IMR-90 (cell line): ENCODE data around the gene CHMP3. TPM values are rescaled to one million over a fixed set of nuclear protein-coding genes. Genes with fewer than 3 reads are reported as not detected.
A peak's percentile ranks its signal among the peaks of the same experiment; 100 is the strongest.

ENCODE experiments used
- ATAC-seq: fragments of 200-7000 bp; cut with Tn5 transposase; 2 replicates; pipeline ENCODE4 v1.9.1; 2020; ENCODE audit warnings: low read depth, mild to moderate bottlenecking, moderate library complexity
- BruUV-seq: library from RNA; stranded (reverse); fragments of 400-500 nt; replicated peaks from 2 replicates; lab custom pipeline; 2021; lab: Mats Ljungman, UMichigan
- CTCF ChIA-PET: fragments of 300-600 bp; formaldehyde crosslinking; extraction: SDS; loops from one replicate; lab custom pipeline; 2021; ENCODE audit warnings: antibody characterized with exemption; lab: Yijun Ruan, JAX
- POLR2A ChIA-PET: fragments of 300-600 bp; sonication (Branson Sonifier 250); formaldehyde crosslinking; loops from one replicate; lab custom pipeline; 2022; ENCODE audit warnings: antibody characterized with exemption; ENCODE audit not compliant: unreplicated experiment; lab: Charles Lee
- DNase-seq: peaks from one replicate; pipeline ENCODE4 v3.0.0; 2013
- H2AFZ ChIP-seq: replicated peaks from 2 replicates; pipeline ENCODE3; 2013; ENCODE audit warnings: low read length, mild to moderate bottlenecking; ENCODE audit not compliant: poor library complexity
- H2AK5ac ChIP-seq: 2 replicates; pipeline ENCODE4 v1.6.1; 2013; ENCODE audit warnings: low read depth, low read length, inconsistent platforms
- H2AK9ac ChIP-seq: replicated peaks from 2 replicates; pipeline ENCODE3; 2013; ENCODE audit warnings: mild to moderate bottlenecking, low read depth, low read length, moderate library complexity; ENCODE audit not compliant: poor library complexity
- H2BK120ac ChIP-seq: 2 replicates; pipeline ENCODE4 v1.6.1; 2013; ENCODE audit warnings: low read depth, low read length, inconsistent platforms
- H2BK15ac ChIP-seq: 3 replicates; pipeline ENCODE4 v1.6.1; 2013; ENCODE audit warnings: low read depth, low read length, inconsistent platforms
- H2BK20ac ChIP-seq: 2 replicates; pipeline ENCODE4 v1.6.1; 2013; ENCODE audit warnings: low read depth, mild to moderate bottlenecking, inconsistent platforms, low read length, moderate library complexity
- H2BK5ac ChIP-seq: 2 replicates; pipeline ENCODE4 v1.6.1; 2013; ENCODE audit warnings: mild to moderate bottlenecking, low read depth, low read length, inconsistent platforms; ENCODE audit not compliant: poor library complexity, severe bottlenecking
- H3K14ac ChIP-seq: replicated peaks from 2 replicates; pipeline ENCODE4 v1.6.1; 2013; ENCODE audit warnings: low read depth, low read length, inconsistent platforms
- H3K18ac ChIP-seq: 2 replicates; pipeline ENCODE4 v1.6.1; 2013; ENCODE audit warnings: low read depth, low read length, control low read depth
- H3K23ac ChIP-seq: 2 replicates; pipeline ENCODE4 v1.6.1; 2013; ENCODE audit warnings: low read depth, low read length, inconsistent platforms
- H3K27ac ChIP-seq: 2 replicates; pipeline ENCODE4 v1.5.1; 2013; ENCODE audit warnings: mild to moderate bottlenecking, control low read depth, low read length; ENCODE audit not compliant: insufficient read depth
- H3K27me3 ChIP-seq: 2 replicates; pipeline ENCODE4 v1.6.1; 2013; ENCODE audit warnings: low read length; ENCODE audit not compliant: control insufficient read depth, insufficient read depth
- H3K36me3 ChIP-seq: 2 replicates; pipeline ENCODE4 v1.6.1; 2013; ENCODE audit warnings: low read length, mixed read lengths; ENCODE audit not compliant: control insufficient read depth, insufficient read depth
- H3K4ac ChIP-seq: 2 replicates; pipeline ENCODE4 v1.6.1; 2013; ENCODE audit warnings: low read depth, low read length, inconsistent platforms
- H3K4me1 ChIP-seq: 2 replicates; pipeline ENCODE4 v1.6.1; 2013; ENCODE audit warnings: low read length, mixed read lengths; ENCODE audit not compliant: control insufficient read depth, insufficient read depth
- H3K4me2 ChIP-seq: 2 replicates; pipeline ENCODE4 v1.6.1; 2013; ENCODE audit warnings: low read depth, mild to moderate bottlenecking, control low read depth, low read length, moderate library complexity
- H3K4me3 ChIP-seq: 2 replicates; pipeline ENCODE4 v1.5.1; 2013; ENCODE audit warnings: low read depth, mild to moderate bottlenecking, control low read depth, low read length, moderate library complexity; ENCODE audit not compliant: insufficient read depth
- H3K56ac ChIP-seq: 2 replicates; pipeline ENCODE4 v1.6.1; 2013; ENCODE audit warnings: low read length, inconsistent platforms; ENCODE audit not compliant: insufficient read depth; ENCODE audit errors: extremely low read depth
- H3K79me1 ChIP-seq, 2 experiments: 2 replicates each; pipeline ENCODE4 v1.6.1; 2013; ENCODE audit warnings: low read length in 2 of 2, inconsistent platforms in 1 of 2, low read depth in 1 of 2
- H3K9ac ChIP-seq: 2 replicates; pipeline ENCODE4 v1.6.1; 2013; ENCODE audit warnings: low read depth, low read length, control low read depth
- H3K9me1 ChIP-seq: 2 replicates; pipeline ENCODE4 v1.6.1; 2013; ENCODE audit warnings: low read length, inconsistent platforms; ENCODE audit not compliant: insufficient read depth
- H3K9me3 ChIP-seq: 2 replicates; pipeline ENCODE4 v1.6.1; 2013; ENCODE audit warnings: low read length; ENCODE audit not compliant: control insufficient read depth, insufficient read depth
- H4K20me1 ChIP-seq: 2 replicates; pipeline ENCODE4 v1.6.1; 2013; ENCODE audit warnings: low read length, inconsistent platforms; ENCODE audit not compliant: insufficient read depth
- H4K5ac ChIP-seq: 2 replicates; pipeline ENCODE4 v1.6.1; 2013; ENCODE audit warnings: mild to moderate bottlenecking, low read depth, low read length, control low read depth
- H4K8ac ChIP-seq, 2 experiments: 2 replicates each; pipeline ENCODE4 v1.6.1; 2013; ENCODE audit warnings: low read depth in 2 of 2, low read length in 2 of 2, control low read depth in 1 of 2, inconsistent platforms in 1 of 2
- H4K91ac ChIP-seq: 2 replicates; pipeline ENCODE4 v1.6.1; 2013; ENCODE audit warnings: low read depth, low read length, inconsistent platforms; ENCODE audit not compliant: insufficient read depth
- CEBPB ChIP-seq: IDR thresholded peaks from 2 replicates; pipeline ENCODE4 v1.6.1; 2012; ENCODE audit warnings: low read depth, low read length, improper control_type of control experiment
- ELK1 ChIP-seq: fragments of 150-350 bp; IDR thresholded peaks from 2 replicates; pipeline ENCODE4 v1.6.1; 2016; ENCODE audit warnings: low read depth, mild to moderate bottlenecking, low read length, moderate library complexity, borderline replicate concordance
- MAFK ChIP-seq: IDR thresholded peaks from 2 replicates; pipeline ENCODE4 v1.6.1; 2012; ENCODE audit warnings: low read depth, low read length, improper control_type of control experiment
- WGBS, 2 experiments: methylation state at CpG; one replicate each; pipeline versions ENCODE4 v1.1.5 to v1.1.7; 2013; ENCODE audit warnings: missing lambda C conversion rate in 2 of 2; ENCODE audit not compliant: insufficient read length in 1 of 2; ENCODE audit errors: extremely low coverage in 2 of 2; 5-methylcytosine and 5-hydroxymethylcytosine counted together
- dilution Hi-C: fragments of 300-500 bp; cut with HindIII; formaldehyde crosslinking; loops from one replicate; pipeline ENCODE4 v1.14.3; 2018; ENCODE audit warnings: low sequenced_read_pairs; ENCODE audit not compliant: unreplicated experiment
- in situ Hi-C: fragments of 300-500 bp; cut with MboI; formaldehyde crosslinking; loops from 3 replicates; pipeline ENCODE4 v1.14.3; 2019; ENCODE audit warnings: low sequenced_read_pairs, inconsistent platforms, mixed read lengths
- intact Hi-C: fragments of 100-400 bp; cut with micrococcal nuclease; formaldehyde crosslinking; loops from 2 replicates; pipeline ENCODE4 v1.10.0; 2022
- polyA plus RNA-seq, 3 experiments: library from polyadenylated mRNA; depleted of rRNA; stranded (reverse); fragments of >200 nt; gene quantifications; 2 replicates each; pipeline ENCODE4 v1.2.3, GENCODE V29; 2012; ENCODE audit warnings: low replicate concordance in 1 of 3
- total RNA-seq: library from RNA; depleted of rRNA; stranded (reverse); fragments of >200 nt; gene quantifications from 2 replicates; pipeline ENCODE4 v1.2.3, GENCODE V29; 2012

CHMP3 gene
- total and polyA plus RNA-seq, 2 of the 4 experiments (the other 2 are of a cell fraction), result 38.4 to 84.6 TPM

GRCh38 chr2:86570059-86570458, 6.8 kb upstream of the CHMP3 start:
- H2AFZ ChIP-seq, result no peak overlapping the region
- intact Hi-C loops, result no loop called here
- H3K4ac ChIP-seq, result no peak overlapping the region
- no peak overlapping the region for H3K9ac ChIP-seq
- H3K4me1 ChIP-seq, result no peaks in the 10 kb centered on the region
- TF ChIP-seq CEBPB (0 out of 2 replicates have a peak, but pooled peaks have one; percentile 8), ELK1 (no peak), MAFK (no peak)
- in situ Hi-C loops, result no loop called here
- H3K23ac ChIP-seq, result no peak overlapping the region
- H3K4me3 ChIP-seq, result no peak overlapping the region
- H3K36me3 ChIP-seq, result no peaks in the 10 kb centered on the region
- no peaks in the 10 kb centered on the region; the same call in 1 of the 2 replicates for H3K9me1 ChIP-seq
- no peak overlapping the region for H2AK9ac ChIP-seq
- no peaks in the 10 kb centered on the region; the same call in 1 of the 2 replicates for H3K27me3 ChIP-seq
- H4K8ac ChIP-seq, result no peak overlapping the region
- H3K9me3 ChIP-seq, result no peaks in the 10 kb centered on the region
- no CpG with 5 or more reads among the region's 3 CpGs for WGBS, 2 experiments
- no peak overlapping the region for H4K91ac ChIP-seq
- H4K5ac ChIP-seq, result no peak overlapping the region
- no peak overlapping the region for H3K27ac ChIP-seq
- no peak overlapping the region for H2BK20ac ChIP-seq
- ChIA-PET POLR2A (interaction anchor here (0.5 kb wide), 1 partner anchor 26 kb away, joined by 3 read pairs; no protein-coding TSS in a partner anchor), CTCF (no interaction called here)
- no peak overlapping the region for H2BK120ac ChIP-seq
- ATAC-seq, result no peak
- H2AK5ac ChIP-seq, result no peak overlapping the region
- no peak overlapping the region for H3K18ac ChIP-seq
- no peaks in the 10 kb centered on the region for H4K20me1 ChIP-seq
- dilution Hi-C loops, result no loop called here
- no peak overlapping the region for H3K56ac ChIP-seq
- no peak for DNase-seq
- no peak overlapping the region for H3K4me2 ChIP-seq
- no TSS peak for BruUV-seq
- no peak overlapping the region for H2BK5ac ChIP-seq
- no peak overlapping the region for H3K14ac ChIP-seq
- H2BK15ac ChIP-seq, result no peak overlapping the region
- H3K79me1 ChIP-seq, result no peaks in the 10 kb centered on the region
